GM12878 (cell line): Measurements from ENCODE around the gene CCDC85A.

Source experiments
- KDM1A ChIP-seq: fragments of 200-600 bp; sonication (generic); IDR thresholded peaks from 2 replicates; pipeline ENCODE4 v1.6.1; 2016; ENCODE audit warnings: borderline replicate concordance
- TF ChIP-seq, protein P1 (sequence below), 3 experiments: IDR thresholded peaks in 2 of 3; conservative IDR thresholded peaks in 1 of 3; 2 replicates each; pipeline ENCODE4 v1.5.1; 2011; ENCODE audit warnings: low read depth in 3 of 3, low read length in 3 of 3, mild to moderate bottlenecking in 3 of 3, control low read depth in 2 of 3, moderate library complexity in 2 of 3, inconsistent platforms in 1 of 3, mixed read lengths in 1 of 3; ENCODE audit not compliant: control insufficient read depth in 2 of 3, insufficient read depth in 1 of 3; ENCODE audit errors: extremely low read depth in 1 of 3

DNA sequence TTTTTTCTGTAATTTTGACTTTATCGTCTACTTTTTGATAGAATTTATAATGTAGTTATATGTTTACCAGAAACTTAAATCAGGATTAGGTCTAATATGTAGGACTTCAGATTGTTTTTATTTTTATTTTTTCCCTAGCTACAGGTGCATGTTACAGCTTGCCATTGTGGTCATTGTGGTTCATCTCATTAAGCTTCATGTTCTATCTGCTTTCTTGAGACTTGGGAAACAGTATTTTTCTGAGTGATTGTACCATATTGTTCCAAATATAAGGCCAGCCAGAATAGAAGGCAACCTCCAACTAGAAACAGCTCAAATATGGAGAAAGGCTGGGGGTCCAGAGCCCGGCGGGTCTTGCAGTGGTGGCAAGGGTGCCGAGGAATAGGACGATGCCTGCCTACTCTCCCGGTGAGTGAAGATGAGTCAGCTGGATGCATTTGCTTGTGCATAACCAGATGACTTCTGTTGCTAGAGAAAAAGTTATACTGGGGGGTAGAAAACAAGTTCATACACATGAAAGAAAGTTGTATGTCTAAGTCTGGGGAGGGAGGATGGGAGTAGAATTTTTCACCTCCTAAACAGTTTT is 188.4 kb downstream of the CCDC85A start:
- TF ChIP-seq, protein P1, sequence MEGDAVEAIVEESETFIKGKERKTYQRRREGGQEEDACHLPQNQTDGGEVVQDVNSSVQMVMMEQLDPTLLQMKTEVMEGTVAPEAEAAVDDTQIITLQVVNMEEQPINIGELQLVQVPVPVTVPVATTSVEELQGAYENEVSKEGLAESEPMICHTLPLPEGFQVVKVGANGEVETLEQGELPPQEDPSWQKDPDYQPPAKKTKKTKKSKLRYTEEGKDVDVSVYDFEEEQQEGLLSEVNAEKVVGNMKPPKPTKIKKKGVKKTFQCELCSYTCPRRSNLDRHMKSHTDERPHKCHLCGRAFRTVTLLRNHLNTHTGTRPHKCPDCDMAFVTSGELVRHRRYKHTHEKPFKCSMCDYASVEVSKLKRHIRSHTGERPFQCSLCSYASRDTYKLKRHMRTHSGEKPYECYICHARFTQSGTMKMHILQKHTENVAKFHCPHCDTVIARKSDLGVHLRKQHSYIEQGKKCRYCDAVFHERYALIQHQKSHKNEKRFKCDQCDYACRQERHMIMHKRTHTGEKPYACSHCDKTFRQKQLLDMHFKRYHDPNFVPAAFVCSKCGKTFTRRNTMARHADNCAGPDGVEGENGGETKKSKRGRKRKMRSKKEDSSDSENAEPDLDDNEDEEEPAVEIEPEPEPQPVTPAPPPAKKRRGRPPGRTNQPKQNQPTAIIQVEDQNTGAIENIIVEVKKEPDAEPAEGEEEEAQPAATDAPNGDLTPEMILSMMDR (IDR thresholded peaks at IDR 0.05 in 2 of 3, conservative IDR thresholded peaks at IDR 0.05 in 1 of 3; ENCODE audit: control insufficient read depth in 2 of 3, extremely low read depth in 1 of 3, insufficient read depth in 1 of 3, low read depth in 3 of 3, low read length in 3 of 3) = no peak
- TF ChIP-seq KDM1A = no peak
